ENCODE results near the gene SLC5A12.

The SLC5A12 gene

DNA sequence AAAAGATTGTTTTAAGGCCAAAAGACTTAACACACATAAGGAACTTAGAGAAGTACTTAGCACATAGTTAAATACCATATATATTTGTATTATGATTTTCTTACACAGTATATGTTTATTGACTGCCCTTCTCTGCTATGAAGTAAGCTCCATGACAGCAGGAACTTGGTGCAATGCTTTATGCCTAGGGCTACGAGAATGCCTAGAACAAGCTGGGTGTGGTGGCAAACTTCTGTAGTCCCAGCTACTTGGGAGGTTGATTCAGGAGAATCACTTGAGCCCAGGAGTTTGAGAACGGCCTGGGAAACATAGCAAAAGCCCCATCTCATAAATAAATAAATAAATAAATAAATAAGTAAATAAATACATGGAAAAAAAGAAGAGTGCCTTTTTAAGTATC is 1.9 kb downstream of the SLC5A12 start:
- DNase-seq (ENCODE audit: low read depth in 2 of 3, low spot score in 2 of 3) = no peak

DNA sequence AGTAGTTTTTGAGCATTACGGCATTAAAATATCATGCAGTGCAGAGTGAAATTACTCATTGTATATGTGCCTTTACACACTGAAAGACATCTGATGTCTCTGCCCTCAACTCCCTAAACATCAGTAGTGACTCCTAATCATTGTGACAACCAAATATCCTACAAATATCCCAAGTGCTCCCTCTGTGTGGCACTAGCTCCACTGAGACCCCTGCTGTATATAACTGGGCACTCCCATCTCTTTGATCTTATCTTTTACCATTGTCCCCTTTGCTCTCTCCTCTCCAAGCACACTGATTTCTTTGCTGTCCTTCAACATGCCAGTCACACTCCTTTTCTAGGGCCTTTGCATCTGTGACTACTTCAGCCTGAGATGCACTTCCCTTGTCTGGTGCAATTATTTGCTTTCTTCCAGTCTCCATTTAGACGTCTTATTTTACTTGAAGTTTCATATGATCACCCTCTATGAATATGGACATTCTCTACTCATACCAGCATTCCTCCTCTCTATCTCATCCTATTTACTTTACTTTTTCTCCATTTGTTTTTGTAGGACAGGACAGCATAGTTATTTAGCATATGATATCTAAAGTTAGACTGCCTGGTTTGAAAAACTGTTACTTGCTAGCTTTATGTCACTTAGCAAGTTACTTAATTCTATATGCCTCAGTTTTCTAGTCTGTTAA is 2.4 kb downstream of the SLC5A12 start:
- DNase-seq (ENCODE audit: low read depth in 2 of 3, low spot score in 2 of 3) = no peak

DNA sequence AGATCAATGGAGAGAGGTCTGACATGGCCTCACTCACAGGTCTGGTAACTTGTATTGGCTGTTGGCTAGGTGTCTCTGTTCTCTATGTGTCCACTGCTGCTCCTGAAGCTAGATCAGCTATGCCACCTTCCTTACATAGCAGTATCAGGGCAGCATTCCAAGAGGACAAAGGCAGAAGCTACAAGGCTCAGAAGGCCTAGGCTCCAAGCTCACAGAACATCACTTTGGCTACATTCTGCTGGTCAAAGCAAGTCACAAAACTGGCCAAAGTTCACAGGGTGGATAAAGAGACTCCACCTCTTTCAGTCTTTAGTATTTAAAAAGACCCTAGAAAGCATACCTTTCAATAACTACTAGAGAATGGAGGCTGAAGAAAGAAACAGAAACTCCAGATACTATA is 4.1 kb downstream of the SLC5A12 start:
- no peak for DNase-seq (ENCODE audit: low read depth in 2 of 3, low spot score in 2 of 3)

DNA sequence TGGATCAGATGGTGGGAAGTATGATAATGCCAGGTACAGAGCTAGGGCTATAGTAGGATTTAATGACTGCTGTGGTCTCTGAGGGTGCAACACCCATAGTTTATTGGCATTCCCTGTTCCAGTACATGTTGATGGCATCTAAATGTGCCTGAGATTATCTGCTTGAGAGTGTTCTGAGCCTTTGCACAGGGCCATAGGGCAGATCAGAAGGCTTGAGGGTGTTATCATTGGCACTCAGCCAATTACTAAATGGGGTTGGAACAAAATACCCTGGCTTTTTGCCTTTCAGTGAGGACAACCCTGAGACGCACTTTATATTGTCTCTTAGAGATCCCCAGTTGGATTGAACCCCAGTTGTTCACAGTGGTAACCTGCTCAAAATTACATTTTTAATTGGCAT is 6.7 kb downstream of the SLC5A12 start:
- no peak for DNase-seq (ENCODE audit: low read depth in 2 of 3, low spot score in 2 of 3)

DNA sequence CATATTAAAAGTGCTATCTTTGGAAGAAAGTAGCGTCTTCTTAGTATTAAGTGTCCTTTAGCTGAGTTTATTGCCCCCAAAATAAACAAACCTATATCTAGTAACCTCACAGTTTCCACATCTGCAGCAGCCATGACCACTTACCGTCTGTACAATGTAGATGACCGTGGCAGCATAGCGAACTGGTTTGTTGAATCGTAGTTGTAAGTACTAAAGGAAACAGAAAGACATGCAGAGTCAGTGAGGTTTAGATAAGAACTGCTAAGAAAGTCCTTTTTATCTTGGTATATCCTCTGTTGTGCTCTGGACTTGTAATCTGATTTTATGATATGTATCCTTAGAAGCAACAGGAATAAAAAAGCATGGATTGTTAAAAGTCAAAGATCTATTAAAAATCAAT is 9.4 kb downstream of the SLC5A12 start:
- DNase-seq (ENCODE audit: low read depth in 2 of 3, low spot score in 2 of 3) = no peak

DNA sequence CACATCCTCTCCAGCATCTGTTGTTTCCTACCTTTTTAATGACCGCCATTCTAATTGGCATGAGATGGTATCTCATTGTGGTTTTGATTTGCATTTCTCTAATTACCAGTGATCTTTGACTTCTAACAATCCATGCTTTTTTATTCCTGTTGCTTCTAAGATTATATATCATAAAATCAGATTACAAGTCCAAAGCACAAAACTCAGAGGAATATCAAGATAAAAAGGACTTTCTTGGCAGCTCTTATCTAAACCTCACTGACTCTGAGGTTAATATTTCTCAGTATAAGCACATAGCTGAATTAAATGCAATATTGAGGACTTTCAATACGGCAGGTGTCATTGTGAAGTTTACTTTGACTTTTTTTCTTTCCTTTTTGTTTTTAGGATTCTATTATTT is 11.4 kb downstream of the SLC5A12 start:
- no peak for DNase-seq (ENCODE audit: low read depth in 2 of 3, low spot score in 2 of 3)

DNA sequence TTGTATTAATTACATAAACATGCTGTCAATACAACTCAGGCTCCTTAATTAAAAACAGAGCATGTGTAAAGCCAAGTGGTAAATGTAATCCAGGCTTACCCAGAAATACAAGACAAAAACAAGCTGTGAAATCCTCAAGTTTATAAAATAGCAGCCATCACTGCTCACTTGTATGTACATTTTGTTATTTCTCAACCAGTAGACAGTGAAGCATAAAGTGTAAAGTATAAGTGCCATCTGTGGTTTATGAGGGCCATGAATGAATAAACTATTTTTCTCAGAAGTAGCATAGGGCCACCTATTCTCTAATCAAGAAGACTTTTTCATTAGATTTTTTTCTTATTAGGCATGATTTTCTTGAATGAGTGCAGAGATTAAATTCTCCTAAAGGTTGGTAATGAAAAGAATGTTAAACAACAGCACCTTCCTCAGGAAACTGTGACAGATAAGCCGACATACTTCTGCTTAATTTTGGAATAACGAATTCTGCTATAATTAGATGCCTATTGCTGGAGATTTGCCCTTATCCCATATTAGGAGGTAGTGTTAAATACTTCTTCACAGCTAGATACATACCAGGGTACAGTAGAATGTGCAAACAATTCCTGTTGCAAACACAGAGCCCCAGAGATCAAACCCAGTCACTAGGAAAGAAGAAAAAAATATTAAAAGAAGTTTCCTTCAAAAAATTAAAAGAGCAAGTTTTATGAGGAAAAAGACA is 13.0 kb downstream of the SLC5A12 start:
- DNase-seq (ENCODE audit: low read depth in 2 of 3, low spot score in 2 of 3) = no peak

DNA sequence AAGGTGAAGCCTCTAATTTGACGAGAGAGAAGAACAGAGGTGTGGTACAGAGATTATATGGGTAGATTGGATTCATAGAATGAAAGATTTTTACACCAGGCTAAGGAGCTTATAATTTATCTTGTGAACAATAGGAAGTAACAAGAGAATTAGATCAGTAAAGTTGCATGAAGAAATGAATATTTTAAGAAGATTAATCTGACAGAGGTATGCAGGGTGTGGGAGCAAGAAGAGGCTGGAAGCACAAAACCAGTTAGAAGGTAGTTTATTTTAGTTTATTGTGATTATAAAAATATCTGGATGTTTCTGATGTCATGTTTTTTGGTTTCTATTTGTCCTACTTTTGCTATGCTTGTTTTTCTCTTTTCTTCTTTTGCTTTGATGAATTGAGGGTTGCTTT is 15.7 kb downstream of the SLC5A12 start:
- no peak for DNase-seq (ENCODE audit: low read depth in 2 of 3, low spot score in 2 of 3)

DNA sequence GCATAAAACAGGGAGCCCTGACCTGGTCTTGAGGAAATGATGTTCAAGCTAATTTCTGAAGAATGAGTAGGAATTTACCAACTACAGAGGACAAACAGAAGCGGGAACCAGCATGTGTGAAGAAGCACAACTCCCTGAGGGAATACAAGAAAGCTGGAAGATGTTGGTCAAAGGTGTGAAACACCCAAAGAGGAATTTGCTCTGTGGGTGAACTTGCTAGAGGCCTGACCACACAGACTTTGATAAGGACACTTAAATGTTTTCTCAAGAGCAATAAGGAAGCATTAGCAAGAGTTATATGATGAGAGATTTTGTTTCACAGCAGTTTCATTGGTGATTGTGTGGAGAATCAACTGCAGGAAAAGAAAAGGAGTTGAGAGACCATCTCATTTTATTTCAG is 17.6 kb downstream of the SLC5A12 start:
- no peak for DNase-seq (ENCODE audit: low read depth in 2 of 3, low spot score in 2 of 3)

DNA sequence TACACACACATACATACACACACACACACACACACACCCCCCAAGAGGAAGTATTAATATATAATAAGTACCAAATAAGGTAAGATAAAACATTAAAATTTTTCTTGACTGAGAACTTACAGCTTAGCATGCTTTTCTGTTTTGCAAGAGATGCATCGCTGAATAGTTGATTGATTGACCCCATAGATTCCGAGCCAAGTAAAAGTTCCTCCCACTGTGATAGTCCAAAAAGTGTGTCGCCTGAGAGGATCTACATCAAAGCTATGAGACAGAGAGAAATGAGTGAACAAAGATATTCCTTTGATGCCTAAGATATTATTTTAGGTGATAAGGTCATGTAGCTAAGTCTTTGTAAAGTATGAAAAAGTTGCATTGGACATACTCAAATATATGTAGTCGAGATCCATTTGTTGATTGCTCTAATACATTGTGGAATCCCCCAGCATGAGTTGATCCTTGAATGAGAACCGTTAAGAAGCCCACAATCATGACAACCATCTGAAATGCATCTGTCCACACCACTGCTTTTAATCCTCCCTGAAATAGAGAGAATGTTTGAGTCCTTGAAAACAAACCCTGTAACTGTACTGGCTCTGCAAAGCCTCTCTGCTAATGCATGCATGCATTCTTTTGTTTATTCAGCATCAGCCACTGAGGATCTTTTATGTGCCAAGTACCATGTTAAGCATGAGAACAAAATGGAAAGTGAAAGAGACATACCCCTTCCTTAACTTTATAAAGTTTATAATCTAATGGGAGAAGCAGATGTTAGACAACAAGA is 18.3 kb downstream of the SLC5A12 start:
- DNase-seq (ENCODE audit: low read depth in 2 of 3, low spot score in 2 of 3) = no peak

DNA sequence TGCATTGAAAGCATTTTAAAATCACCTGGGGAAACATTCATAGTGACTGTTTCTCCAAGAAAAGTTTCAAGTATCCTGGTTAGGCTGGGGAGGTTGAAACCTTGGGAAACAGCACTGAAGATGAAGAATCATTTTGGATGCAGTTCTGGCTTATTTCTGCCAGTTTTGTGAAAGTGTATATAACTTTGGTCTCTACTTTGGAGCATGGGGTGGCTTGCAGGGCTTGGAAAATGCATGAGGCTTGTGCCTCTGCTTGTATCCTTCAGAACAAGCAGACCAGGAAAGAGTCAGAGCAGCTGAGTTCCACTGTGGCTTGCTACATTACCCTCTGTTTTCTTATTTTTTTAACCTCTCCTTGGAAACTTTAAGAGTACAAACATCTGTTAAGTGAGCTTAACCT is 19.5 kb downstream of the SLC5A12 start:
- no peak for DNase-seq (ENCODE audit: low read depth in 2 of 3, low spot score in 2 of 3)

DNA sequence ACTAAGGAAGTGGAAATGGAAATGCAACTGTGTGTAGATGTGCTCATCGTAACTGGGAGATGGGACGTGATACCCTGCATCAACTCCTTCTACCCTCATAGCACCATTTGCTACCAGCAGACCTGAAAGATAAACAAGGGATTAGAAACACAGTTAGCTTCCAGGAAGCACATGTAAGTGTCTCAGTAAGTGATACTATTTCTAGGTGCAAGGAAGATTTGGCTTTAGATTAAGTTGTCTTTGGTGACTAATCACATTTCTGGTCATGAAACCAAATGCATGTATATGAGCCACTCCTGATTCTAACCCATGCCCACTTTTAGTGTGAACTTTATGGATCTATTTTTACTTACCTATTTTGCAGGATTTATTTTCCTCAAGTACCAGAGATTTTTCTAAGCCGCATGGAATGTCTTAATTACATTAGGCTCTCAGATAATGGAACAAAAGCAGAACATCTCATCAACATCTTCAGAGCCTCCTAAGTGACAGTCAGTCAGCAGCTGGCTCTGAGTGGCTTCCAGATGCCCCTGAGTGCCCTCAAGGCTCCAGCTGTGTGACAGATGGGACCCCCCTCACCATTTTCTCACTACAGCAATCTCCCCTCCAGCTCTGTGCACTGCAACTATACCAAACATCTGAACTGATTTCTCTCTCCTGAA is 21.2 kb downstream of the SLC5A12 start:
- DNase-seq (ENCODE audit: low read depth in 2 of 3, low spot score in 2 of 3) = no peak

DNA sequence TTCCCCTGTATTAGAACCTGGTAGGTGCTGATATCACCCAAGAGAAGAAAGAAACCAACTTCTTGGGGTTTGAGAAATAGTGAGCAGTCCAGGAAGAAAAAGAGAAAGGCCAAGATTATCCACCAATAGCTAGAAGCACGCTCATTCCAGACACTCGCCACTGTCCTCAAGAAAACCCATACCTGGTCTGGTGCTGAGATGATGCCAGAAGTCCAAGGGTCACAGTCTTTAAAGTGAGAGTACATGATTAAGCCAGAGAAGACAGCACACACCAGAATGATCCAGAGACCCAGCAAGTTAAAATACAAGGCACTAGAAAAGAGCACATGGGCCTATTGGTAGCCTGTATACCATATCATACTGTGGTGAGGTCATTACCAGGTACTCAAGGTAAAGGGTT is 23.6 kb downstream of the SLC5A12 start:
- no peak for DNase-seq (ENCODE audit: low read depth in 2 of 3, low spot score in 2 of 3)

DNA sequence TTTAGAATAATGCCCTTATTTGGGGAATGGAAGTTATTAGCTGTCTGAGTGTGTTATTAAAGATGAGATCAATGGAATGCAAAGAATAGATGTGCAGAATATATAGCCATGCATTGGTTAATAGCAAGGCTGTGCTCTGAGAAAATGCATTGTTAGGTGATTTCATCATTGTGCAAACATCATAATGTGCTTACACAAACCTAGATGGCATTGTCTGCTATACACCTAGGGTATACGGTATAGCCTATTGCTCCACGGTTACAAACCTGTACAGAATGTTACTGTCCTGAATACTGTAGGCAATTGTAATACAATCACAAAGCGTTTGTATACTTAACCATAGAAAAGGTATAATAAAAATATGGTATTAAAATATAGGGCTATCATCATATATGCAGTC is 25.5 kb downstream of the SLC5A12 start:
- no peak for DNase-seq (ENCODE audit: low read depth in 2 of 3, low spot score in 2 of 3)

DNA sequence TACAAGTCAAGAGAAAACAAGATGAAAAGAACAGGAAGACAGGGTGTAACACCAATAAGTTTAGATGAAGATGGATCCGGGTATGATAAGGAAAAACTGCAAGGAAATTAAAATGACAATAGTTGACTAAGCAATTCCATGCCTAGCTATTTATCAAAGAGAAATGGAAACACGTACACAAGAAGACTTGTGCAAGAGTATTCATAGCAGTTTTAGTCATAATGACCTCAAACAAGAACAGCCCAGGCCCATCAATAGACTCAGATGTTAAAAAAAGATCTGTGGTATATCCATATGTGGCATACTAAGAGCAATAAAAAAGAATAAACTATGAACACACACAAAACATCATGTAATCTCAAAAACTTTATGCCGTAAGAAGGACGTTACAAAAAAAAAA is 33.2 kb downstream of the SLC5A12 start:
- DNase-seq (ENCODE audit: low read depth in 2 of 3, low spot score in 2 of 3) = no peak

DNA sequence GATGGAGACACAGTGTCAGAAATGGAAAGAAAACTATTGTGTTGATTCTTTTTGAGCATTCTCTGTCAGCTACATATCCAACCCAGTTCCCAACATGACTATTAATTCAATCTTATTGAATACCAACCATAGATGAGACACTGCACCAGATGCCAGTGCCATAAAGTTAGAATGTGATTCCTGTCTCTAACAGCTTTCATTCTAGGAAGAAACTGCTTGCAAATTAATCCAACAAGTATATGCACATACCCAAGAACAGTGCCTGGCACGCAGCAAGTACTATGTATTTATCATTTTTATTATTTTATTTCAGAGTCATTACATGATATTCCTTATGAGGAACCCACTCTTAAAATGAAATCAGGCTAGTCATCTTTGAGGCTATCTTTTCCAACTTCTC is 34.5 kb downstream of the SLC5A12 start:
- DNase-seq (ENCODE audit: low read depth in 2 of 3, low spot score in 2 of 3) = no peak

DNA sequence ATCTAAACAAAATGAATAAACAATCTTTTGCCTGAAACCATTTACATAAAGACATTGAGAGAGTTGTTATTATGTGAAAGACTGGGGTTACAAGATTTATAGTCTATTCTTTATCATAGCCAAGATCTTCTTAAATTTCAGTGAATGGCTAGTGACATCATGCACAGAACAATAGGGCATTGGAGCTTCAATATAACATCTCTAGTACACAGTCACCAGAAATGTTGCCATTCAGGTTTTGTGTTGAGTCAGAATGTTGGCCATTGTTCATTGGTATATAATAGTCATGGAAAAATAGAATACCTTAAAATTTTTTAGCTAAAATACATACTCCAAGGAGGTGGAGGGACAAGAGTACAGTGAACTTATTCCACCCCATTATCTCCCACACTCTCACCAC is 44.3 kb downstream of the SLC5A12 start:
- DNase-seq (ENCODE audit: low read depth in 2 of 3, low spot score in 2 of 3) = no peak

DNA sequence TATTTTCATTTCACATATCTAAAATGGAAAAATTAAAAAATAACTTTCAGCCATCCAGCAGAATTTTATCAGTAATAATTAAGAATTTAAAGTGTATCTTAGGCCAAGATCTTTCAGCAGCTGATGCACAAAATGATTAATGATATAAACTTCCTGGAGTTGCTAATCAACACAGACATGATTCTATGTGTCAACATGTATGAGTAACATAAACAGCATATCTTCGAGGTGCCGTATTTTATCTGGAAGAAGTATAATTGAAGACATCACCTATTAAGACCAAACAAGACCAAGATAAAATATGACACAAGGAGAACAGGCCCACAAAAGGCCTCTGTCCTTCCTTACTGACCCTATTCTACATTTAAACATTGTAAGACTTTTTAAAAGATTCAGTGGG is 45.2 kb downstream of the SLC5A12 start:
- no peak for DNase-seq (ENCODE audit: low read depth in 2 of 3, low spot score in 2 of 3)

DNA sequence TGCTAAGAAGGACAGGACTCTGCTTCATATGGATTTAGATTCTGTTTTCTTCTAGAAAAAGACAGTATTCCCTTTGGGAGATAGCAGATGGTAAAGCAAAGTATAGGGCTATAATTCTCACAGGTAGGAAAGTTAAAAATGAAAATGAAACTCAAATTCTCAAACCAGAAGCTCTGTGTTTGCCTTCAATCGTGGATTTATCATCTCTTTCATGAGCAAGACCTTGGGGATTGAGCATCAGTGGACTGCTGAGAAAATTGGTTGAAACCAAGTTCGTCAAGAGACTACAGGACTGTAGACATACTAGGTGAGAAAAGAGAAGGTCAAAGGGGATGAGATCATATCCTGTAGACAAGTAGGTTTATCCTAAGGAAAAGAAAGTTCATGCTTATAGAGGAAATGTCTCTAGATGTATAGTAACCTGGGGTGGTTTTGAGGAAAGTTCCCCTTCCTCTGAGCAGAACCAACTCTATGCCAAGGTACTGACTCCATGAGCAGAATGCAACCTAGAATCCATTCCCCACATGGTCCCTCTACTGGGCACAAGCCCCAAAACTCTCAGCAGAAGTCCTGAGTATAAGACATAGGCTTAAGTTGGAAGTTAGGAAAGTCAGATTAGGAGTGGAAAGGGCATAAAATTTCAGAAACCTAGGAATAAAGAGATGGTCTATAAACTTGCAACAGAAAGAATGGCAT is 46.5 kb downstream of the SLC5A12 start:
- no peak for DNase-seq (ENCODE audit: low read depth in 2 of 3, low spot score in 2 of 3)

DNA sequence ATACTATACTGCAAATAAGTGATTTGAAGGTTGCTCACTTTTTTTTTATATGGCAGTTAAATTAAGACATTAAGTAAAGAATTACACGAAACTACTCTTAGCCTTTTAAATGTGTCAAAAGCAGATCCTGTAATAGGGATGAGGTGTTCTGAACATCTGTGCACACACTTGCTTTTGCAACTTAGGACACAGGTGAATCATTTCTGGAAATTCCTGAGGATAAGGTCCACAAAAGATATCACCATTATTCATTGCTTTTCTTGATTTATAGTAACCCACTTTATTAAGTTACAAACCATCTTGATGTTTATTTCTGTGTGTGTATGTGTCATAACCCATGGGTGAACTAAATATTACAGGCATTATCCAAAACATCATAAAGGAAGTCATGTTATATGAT is 55.9 kb downstream of the SLC5A12 start:
- no peak for DNase-seq (ENCODE audit: low read depth in 2 of 3, low spot score in 2 of 3)

DNA sequence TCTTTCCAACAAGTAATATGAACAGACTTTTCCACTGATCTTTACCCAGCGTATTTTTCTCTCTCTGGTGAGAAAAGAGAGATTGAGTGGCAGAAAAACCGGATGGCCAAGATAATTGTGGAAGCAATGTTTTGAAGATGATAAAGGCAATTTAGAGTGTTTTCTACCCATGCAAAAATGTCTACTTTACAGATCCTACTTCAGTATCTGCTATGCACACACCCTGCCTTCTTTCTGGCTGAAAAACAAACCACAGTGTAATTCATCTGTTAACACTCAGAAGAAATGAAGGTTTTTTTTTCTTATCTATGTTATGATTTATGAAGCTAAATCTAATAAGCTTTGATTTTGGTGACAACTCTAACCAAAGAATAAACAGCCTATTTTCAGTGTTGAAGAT is 56.8 kb downstream of the SLC5A12 start:
- no peak for DNase-seq (ENCODE audit: low read depth in 2 of 3, low spot score in 2 of 3)

Data from activated CD8-positive, alpha-beta memory T cell treated with anti-CD3 and anti-CD28 coated beads for 48 hours (primary cell).